HCT116 (cell line): ENCODE measurements around the gene RGS6.

Source experiments
- CBX3 ChIP-seq: IDR thresholded peaks from 2 replicates; pipeline ENCODE4 v1.6.1; 2012; ENCODE audit warnings: low read depth
- CEBPB ChIP-seq: IDR thresholded peaks from 2 replicates; pipeline ENCODE4 v1.6.1; 2012; ENCODE audit warnings: low read depth
- ELF1 ChIP-seq: IDR thresholded peaks from 2 replicates; pipeline ENCODE4 v1.6.1; 2012; ENCODE audit warnings: low read depth, borderline replicate concordance
- EZH2 ChIP-seq: fragments of 200-600 bp; sonication (generic); IDR thresholded peaks from 2 replicates; pipeline ENCODE4 v1.6.1; 2017; ENCODE audit warnings: antibody characterized with exemption, mixed run types
- JUND ChIP-seq: IDR thresholded peaks from 2 replicates; pipeline ENCODE4 v1.6.1; 2012
- POLR2A ChIP-seq: IDR thresholded peaks from 2 replicates; pipeline ENCODE4 v1.7.0; 2011; ENCODE audit warnings: borderline replicate concordance; ENCODE audit not compliant: insufficient read depth, insufficient read length; ENCODE audit errors: extremely low read depth
- POLR2AphosphoS5 ChIP-seq: IDR thresholded peaks from 2 replicates; pipeline ENCODE4 v1.6.1; 2011; ENCODE audit warnings: mild to moderate bottlenecking, low read depth, low read length, moderate library complexity
- SRF ChIP-seq: IDR thresholded peaks from 2 replicates; pipeline ENCODE4 v1.6.1; 2012; ENCODE audit warnings: low read depth
- ZNF274 ChIP-seq: fragments of 200-500 bp; sonication (Bioruptor generic); IDR thresholded peaks from 2 replicates; pipeline ENCODE4 v1.6.1; 2014; ENCODE audit warnings: mild to moderate bottlenecking, low read depth, low read length, inconsistent platforms
- TF ChIP-seq, protein P1 (sequence below), 3 experiments: fragments of 200-600 bp in 1 of 3; sonication (generic) in 1 of 3; IDR thresholded peaks in 2 of 3; conservative IDR thresholded peaks in 1 of 3; 2 replicates each; pipeline ENCODE4 v1.5.1; 2012 to 2017; ENCODE audit warnings: low read depth in 2 of 3, low read length in 2 of 3, antibody characterized with exemption in 1 of 3, borderline replicate concordance in 1 of 3, control low read depth in 1 of 3, mild to moderate bottlenecking in 1 of 3, mixed read lengths in 1 of 3, mixed run types in 1 of 3, moderate library complexity in 1 of 3; ENCODE audit not compliant: insufficient read depth in 1 of 3

DNA sequence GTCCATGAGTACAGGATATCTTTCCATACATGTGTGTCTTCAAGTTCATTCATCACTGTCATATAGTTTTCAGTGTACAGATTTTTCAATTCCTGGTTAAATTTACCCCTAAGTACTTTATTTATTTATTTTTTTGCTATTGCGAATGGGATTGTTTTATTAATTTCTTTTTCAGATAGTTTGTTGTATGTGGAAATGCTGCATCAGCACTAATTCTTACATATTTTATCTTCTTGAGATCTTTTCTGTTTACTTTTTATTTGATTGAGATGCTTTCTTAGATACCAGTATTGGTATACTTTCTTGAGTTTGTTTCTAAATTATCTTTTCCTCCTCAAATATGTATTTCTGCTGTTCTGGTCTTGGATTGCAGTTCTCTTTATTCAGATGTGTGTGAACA is 148.9 kb downstream of the RGS6 start:
- TF ChIP-seq, protein P1, sequence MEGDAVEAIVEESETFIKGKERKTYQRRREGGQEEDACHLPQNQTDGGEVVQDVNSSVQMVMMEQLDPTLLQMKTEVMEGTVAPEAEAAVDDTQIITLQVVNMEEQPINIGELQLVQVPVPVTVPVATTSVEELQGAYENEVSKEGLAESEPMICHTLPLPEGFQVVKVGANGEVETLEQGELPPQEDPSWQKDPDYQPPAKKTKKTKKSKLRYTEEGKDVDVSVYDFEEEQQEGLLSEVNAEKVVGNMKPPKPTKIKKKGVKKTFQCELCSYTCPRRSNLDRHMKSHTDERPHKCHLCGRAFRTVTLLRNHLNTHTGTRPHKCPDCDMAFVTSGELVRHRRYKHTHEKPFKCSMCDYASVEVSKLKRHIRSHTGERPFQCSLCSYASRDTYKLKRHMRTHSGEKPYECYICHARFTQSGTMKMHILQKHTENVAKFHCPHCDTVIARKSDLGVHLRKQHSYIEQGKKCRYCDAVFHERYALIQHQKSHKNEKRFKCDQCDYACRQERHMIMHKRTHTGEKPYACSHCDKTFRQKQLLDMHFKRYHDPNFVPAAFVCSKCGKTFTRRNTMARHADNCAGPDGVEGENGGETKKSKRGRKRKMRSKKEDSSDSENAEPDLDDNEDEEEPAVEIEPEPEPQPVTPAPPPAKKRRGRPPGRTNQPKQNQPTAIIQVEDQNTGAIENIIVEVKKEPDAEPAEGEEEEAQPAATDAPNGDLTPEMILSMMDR (IDR thresholded peaks at IDR 0.05 in 2 of 3, conservative IDR thresholded peaks at IDR 0.05 in 1 of 3; ENCODE audit: borderline replicate concordance in 1 of 3, insufficient read depth in 1 of 3, low read depth in 2 of 3, low read length in 2 of 3): no peak
- TF ChIP-seq POLR2A (no peak), CEBPB (no peak), POLR2AphosphoS5 (no peak), SRF (no peak), EZH2 (no peak), ELF1 (no peak), JUND (no peak), CBX3 (no peak), ZNF274 (no peak)
